ENCODE data around the gene MT3.
"Not testable (repeated sequence)": the region's sequence is repeated elsewhere in the genome, so short reads cannot be mapped to it uniquely, and the experiment has no call there.

The MT3 gene

GRCh38 chr16:56610017-56610608, 20.8 kb downstream of the MT3 start:
- DNase-seq, result no peak

- DNase-seq, result no peak
These were observed 21.3 kb downstream of the MT3 start for GRCh38 chr16:56610609-56611111.

- DNase-seq, result no peak
These were observed 22.0 kb downstream of the MT3 start for GRCh38 chr16:56611281-56611833.

GRCh38 chr16:56613706-56614105, 24.4 kb downstream of the MT3 start:
- DNase-seq, result no peak

- DNase-seq, result no peak
These were observed 25.2 kb downstream of the MT3 start for GRCh38 chr16:56614549-56614991.

DNA sequence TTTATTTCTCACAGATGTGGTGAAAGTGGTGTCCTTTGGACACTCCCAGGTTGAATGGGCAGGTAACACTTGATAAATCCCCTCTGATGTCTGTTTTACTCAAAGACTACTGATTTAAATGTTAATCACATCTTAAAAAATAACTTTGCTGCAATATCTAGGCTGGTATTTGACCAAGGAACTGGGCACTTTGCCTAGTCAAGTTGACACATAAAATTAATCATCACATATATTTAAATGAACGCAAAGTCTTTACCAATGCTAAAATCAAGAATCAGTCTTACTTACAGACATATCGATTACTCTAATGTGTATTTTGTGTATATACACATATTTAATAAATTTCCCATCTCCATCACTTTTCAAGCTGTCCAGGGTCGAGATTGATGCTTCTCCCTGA, 26.0 kb downstream of the MT3 start:
- no peak for DNase-seq

- DNase-seq, result no peak
These were observed 27.4 kb downstream of the MT3 start for GRCh38 chr16:56616608-56617211.

GRCh38 chr16:56617212-56618085, 28.1 kb downstream of the MT3 start:
- no peak for DNase-seq

- no peak for DNase-seq
These were observed 28.8 kb downstream of the MT3 start for GRCh38 chr16:56618138-56618537.

GRCh38 chr16:56620339-56620897, 31.1 kb downstream of the MT3 start:
- no peak for DNase-seq

DNA sequence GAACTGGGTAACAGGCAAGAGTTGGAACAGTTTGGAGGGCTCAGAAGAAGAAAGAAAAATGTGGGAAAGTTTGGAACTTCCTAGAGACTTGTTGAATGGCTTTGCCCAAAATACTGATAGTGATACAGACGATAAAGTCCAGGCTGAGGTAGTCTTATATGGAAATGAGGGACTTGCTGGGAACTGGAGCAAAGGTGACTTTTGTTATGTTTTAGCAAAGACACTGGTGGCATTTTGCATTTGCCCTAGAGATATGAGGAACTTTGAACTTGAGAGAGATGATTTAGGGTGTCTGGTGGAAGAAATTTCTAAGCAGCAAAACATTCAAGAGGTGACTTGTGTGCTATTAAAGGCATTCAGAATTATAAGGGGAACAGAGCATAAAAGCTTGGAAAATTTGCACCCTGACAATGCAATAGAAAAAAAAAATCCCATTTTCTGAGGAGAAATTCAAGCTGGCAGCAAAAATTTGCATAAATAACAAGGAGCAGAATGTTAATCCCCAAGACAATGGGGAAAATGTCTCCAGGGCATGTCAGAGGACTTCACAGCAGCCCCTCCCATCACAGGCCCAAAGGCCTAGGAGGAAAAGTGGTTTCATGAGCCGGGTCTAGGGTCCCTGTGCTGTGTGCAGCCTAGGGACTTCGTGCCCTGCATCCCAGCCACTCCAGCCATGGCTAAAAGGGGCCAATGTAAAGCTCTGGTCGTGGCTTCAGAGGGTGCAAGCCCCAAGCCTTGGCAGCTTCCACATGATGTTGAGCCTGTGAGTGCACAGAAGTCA, 32.5 kb downstream of the MT3 start:
- DNase-seq, result not testable (repeated sequence)

- not testable (repeated sequence) for DNase-seq
These were observed 33.9 kb downstream of the MT3 start for GRCh38 chr16:56623184-56623583.

DNA sequence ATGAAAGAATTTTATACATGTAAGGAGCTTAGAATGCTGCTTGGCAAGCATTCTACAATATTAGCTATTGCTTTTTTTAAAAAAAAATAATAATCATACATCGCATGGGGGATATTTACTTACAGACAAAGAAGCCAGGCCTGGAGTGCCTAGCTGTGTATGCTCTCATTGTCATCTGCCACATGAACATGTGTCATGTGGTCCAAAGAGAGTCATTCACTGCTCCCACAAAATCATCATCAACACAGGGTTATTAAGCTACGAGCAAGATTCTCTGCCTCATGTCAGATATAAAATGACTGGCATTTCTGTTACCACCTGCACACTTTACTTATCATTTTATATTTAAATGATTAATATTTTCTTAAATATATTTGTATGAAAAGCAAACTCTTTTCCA, 34.3 kb downstream of the MT3 start:
- no peak for DNase-seq

- DNase-seq, result no peak
These were observed 36.0 kb downstream of the MT3 start, which contains the start of gene MT1E for GRCh38 chr16:56625140-56625942. TSS of gene MT1E (plus strand) at chr16:56625781. CDS start at chr16:56625852, 71 bp downstream.

GRCh38 chr16:56625943-56626654, 36.8 kb downstream of the MT3 start:
- DNase-seq, result no peak

DNA sequence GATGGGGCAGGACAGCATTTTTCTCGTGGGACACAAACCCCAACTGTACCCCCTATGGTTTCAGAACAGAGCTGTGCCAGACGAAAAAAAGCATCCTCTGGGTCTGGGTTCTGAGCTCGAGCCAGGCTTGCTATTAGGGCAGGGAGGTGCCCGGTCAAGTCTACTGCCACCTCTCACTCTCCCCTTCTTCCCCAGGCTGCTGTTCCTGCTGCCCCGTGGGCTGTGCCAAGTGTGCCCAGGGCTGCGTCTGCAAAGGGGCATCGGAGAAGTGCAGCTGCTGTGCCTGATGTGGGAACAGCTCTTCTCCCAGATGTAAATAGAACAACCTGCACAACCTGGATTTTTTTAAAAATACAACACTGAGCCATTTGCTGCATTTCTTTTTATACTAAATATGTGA, 37.4 kb downstream of the MT3 start:
- DNase-seq, result no peak

DNA sequence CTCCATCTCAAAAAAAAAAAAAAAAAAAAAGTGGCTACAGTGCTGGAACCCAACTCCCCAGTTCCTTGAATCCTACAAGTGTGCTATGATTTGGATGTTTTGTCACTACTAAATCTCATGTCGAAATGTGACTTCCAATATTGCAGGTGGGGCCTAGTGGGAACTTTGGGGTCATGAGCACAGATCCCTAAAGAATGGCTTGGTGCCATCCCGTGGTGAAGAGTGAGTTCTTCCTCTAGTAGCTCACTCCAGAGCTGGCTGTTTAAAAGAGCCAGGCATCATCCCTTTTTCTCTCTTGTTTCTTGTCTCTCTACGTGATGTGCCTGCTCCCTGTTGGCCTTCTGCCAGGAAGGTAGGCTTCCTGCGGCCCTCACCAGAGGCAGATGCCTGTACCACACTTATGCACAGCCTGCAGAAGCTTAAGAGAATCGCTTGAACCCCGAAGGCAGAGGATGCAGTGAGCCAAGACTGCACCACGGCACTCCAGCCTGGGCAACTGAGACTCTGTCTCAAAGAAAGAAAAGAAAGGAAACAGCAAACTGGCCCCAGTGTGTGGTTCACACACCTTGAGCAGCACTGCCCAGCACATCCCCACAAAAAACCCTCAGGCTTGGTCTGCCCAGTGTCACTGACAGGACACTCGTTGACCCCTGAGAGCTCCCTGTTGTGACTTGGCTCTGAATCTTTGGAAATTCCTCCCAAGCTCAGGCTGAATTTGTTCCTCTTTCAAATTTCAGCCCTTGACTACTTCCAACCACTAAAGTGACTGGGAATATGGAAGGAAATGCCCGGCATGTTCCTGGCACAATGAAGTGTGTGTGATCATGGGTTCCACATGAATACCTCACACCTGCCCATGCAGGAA, 39.4 kb downstream of the MT3 start:
- no peak for DNase-seq

DNA sequence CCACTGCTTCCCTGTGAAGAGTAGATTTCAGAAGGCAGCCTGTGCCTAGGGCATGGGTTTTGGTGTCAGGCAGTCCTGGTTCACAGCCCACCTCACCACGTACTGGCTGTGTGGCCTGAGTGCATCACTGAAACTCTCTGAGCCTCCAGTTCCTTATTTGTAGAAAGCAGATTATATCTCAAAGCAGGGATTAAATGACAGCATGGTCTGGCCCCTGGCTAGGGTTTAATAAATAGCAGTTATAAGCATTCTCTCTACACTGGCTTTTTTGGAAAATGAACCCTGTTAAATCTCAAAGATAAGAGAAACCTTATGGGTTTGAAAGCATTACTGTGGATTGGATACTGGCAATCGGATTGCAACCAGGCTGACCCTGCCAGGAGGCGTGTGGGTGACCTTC, 40.2 kb downstream of the MT3 start:
- no peak for DNase-seq

DNA sequence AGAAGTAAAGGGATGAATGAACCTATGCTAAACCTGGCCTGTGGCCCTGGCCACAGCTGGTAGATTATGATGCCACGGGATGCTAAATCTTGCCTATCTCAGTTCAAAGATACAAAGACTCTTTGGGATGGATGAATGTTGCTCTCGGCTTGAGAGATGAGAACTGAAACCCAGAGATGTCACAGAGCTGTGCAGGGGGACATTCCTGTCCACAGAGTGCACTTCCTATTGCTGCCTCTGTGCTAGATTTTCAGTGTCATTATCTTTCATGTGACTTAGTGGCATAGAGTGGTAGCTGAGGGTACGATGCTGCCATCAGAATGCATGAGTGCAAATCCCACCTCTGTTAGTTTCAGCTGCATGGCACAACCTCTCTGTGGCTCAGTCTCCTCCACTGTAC, 40.8 kb downstream of the MT3 start:
- DNase-seq, result no peak

GRCh38 chr16:56631197-56631596, 41.9 kb downstream of the MT3 start:
- DNase-seq, result no peak

All from NCI-H1694 (cell line).